ENCODE measurements around the gene RBM48. TPM values are rescaled to one million over a fixed set of nuclear protein-coding genes. Genes with fewer than 3 reads are reported as not detected.

Gene RBM48
- total RNA-seq, 1 experiment from 2014 or later = 14.6 TPM

GRCh38 chr7:92569137-92569536 is 40.5 kb downstream of the RBM48 start:
- intact Hi-C loops (cut with micrococcal nuclease) = no loop called here
- H3K4me3 ChIP-seq (replicated peaks in 1 of 2; ENCODE audit: low read depth in 1 of 2, low read length in 2 of 2) = no peak overlapping the region
- BruUV-seq (replicated peaks) = no TSS peak
- no peaks in the 10 kb centered on the region for H3K9me2 ChIP-seq (ENCODE audit: insufficient read depth)
- ChIA-PET RAD21 (ENCODE audit: low non-redundant PET in 1 of 2, low total read pairs in 2 of 2, uncharacterized antibody in 2 of 2, unreplicated experiment in 2 of 2) (no interaction called here), POLR2A (no interaction called here), CTCF (no interaction called here)
- no peak overlapping the region for H3K4me2 ChIP-seq (ENCODE audit: low read length)
- DNase-seq (ENCODE audit: low read depth, low spot score) (no peak), ATAC-seq (no peak)
- H3K27ac ChIP-seq (ENCODE audit: low read depth, low read length) = no peak overlapping the region
- no peaks in the 10 kb centered on the region for H3K27me3 ChIP-seq (ENCODE audit: insufficient read depth, low read length)
- no peaks in the 10 kb centered on the region for H3K4me1 ChIP-seq (ENCODE audit: control insufficient read depth in 1 of 2, insufficient read depth in 2 of 2, low read length in 2 of 2)
- H3K36me3 ChIP-seq (ENCODE audit: control insufficient read depth in 1 of 2, insufficient read depth in 2 of 2, low read length in 2 of 2) = peaks cover 36 to 47% of the 10 kb centered on the region in 2 experiments
- H3K9ac ChIP-seq (ENCODE audit: low read length) = no peak overlapping the region
- no peak for TF ChIP-seq CBX3 (IDR thresholded peaks at IDR 0.05; ENCODE audit: low read depth)
- TF ChIP-seq POLR2AphosphoS5 (IDR thresholded peaks at IDR 0.05; ENCODE audit: low read depth, low read length) = no peak
- TF ChIP-seq RAD21 (IDR thresholded peaks at IDR 0.05; ENCODE audit: low read depth) = no peak
- TF ChIP-seq MAX (IDR thresholded peaks at IDR 0.05) = no peak
- TF ChIP-seq EZH2phosphoT487 (IDR thresholded peaks at IDR 0.05; ENCODE audit: borderline replicate concordance) = no peak
- TF ChIP-seq ZFX (IDR thresholded peaks at IDR 0.05) = no peak
- TF ChIP-seq ZBTB33 (IDR thresholded peaks at IDR 0.05; ENCODE audit: extremely low read depth, insufficient replicate concordance, low read length) = no peak
- no peak for TF ChIP-seq EZH2 (IDR thresholded peaks at IDR 0.05)
- TF ChIP-seq SP1 (IDR thresholded peaks at IDR 0.05; ENCODE audit: low read depth) = no peak
- no peak for TF ChIP-seq CTCF (IDR thresholded peaks at IDR 0.05 in 2 of 3, conservative IDR thresholded peaks at IDR 0.05 in 1 of 3; ENCODE audit: borderline replicate concordance in 1 of 3, insufficient read depth in 1 of 3, low read depth in 2 of 3, low read length in 2 of 3)
- TF ChIP-seq SIN3A (IDR thresholded peaks at IDR 0.05; ENCODE audit: low read depth) = no peak
- no peak for TF ChIP-seq TCF7L2 (IDR thresholded peaks at IDR 0.05; ENCODE audit: borderline replicate concordance, extremely low read depth, insufficient read depth, insufficient read length)
- no peak for TF ChIP-seq SRF (IDR thresholded peaks at IDR 0.05; ENCODE audit: low read depth)
- no peak for TF ChIP-seq FOSL1 (IDR thresholded peaks at IDR 0.05; ENCODE audit: low read depth)
- TF ChIP-seq ELF1 (IDR thresholded peaks at IDR 0.05; ENCODE audit: borderline replicate concordance, low read depth) = no peak
- TF ChIP-seq YY1 (IDR thresholded peaks at IDR 0.05; ENCODE audit: extremely low read depth, insufficient replicate concordance, low read depth, low read length) = no peak
- TF ChIP-seq REST (IDR thresholded peaks at IDR 0.05; ENCODE audit: low read depth) = no peak
- no peak overlapping the region for H2AFZ ChIP-seq (ENCODE audit: low read depth, low read length, poor library complexity, severe bottlenecking)
- H3K9me3 ChIP-seq (ENCODE audit: control insufficient read depth in 1 of 2, insufficient read depth in 1 of 2, low read depth in 1 of 2, low read length in 2 of 2) = no peaks in the 10 kb centered on the region
- H4K20me1 ChIP-seq (ENCODE audit: insufficient read depth) = no peaks in the 10 kb centered on the region
- peaks cover 22% of the 10 kb centered on the region for H3K79me2 ChIP-seq (ENCODE audit: insufficient read depth, low read length)

All from HCT116 (cell line).